Glutamatergic neuron (in vitro differentiated cells): ENCODE results near the gene GRK6. TPM values are rescaled to one million over a fixed set of nuclear protein-coding genes. Genes with fewer than 3 reads are reported as not detected.

Experiments used
- DNase-seq: peaks from one replicate; pipeline ENCODE4 v3.0.0; 2022
- H3K27ac Mint-ChIP-seq: one replicate; pipeline ENCODE4 v1.8.0; 2020; ENCODE audit warnings: mild to moderate bottlenecking, mixed read lengths, inconsistent platforms; ENCODE audit not compliant: unreplicated experiment
- H3K27me3 Mint-ChIP-seq: one replicate; pipeline ENCODE4 v1.8.0; 2020; ENCODE audit warnings: mild to moderate bottlenecking, moderate library complexity, mixed read lengths, inconsistent platforms; ENCODE audit not compliant: unreplicated experiment
- H3K36me3 Mint-ChIP-seq: one replicate; pipeline ENCODE4 v1.8.0; 2020; ENCODE audit warnings: mild to moderate bottlenecking, mixed read lengths, inconsistent platforms; ENCODE audit not compliant: unreplicated experiment
- H3K4me1 Mint-ChIP-seq: one replicate; pipeline ENCODE4 v1.8.0; 2020; ENCODE audit warnings: mild to moderate bottlenecking, low read depth, mixed read lengths, inconsistent platforms; ENCODE audit not compliant: unreplicated experiment
- H3K4me3 Mint-ChIP-seq: one replicate; pipeline ENCODE4 v1.8.0; 2020; ENCODE audit warnings: mild to moderate bottlenecking, mixed read lengths, inconsistent platforms; ENCODE audit not compliant: unreplicated experiment
- H3K9me3 Mint-ChIP-seq: one replicate; pipeline ENCODE4 v1.8.0; 2020; ENCODE audit warnings: mild to moderate bottlenecking, moderate library complexity, mixed read lengths, inconsistent platforms; ENCODE audit not compliant: unreplicated experiment
- total RNA-seq: library from RNA; stranded (reverse); fragmentation: NEBNext Ultra II Directional; extraction: Animal tissue kit (Norgen Biotek cat#: 25700); gene quantifications from one replicate; pipeline ENCODE4 v1.2.1, GENCODE V29; 2021; ENCODE audit not compliant: unreplicated experiment
- TF ChIP-seq, protein P1 (sequence below): fragments of 200-600 bp; sonication (generic); IDR thresholded peaks from one replicate; pipeline ENCODE4 v1.5.0; 2021; ENCODE audit not compliant: partially characterized antibody, unreplicated experiment

The GRK6 gene
- total RNA-seq, 1 donor from 2014 or later = 43.9 TPM

DNA sequence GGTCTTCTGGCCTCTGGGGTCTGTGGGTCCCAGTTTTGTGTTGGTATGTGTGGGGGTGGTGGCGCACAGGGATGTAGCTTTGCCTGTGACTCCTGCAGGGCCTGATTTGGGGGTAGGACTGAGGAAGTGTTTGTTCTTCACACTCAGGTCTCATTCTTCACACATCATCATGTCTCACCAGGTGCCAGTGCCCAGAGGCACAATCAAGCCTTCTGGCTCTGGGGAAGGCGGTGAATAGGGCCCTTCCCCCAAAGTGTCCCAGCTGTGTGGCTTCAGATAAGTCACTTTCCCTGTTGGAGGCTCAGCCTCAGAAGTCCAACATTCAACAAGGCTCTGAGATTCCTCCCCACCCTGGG, 41.8 kb downstream of the GRK6 start:
- TF ChIP-seq, protein P1, sequence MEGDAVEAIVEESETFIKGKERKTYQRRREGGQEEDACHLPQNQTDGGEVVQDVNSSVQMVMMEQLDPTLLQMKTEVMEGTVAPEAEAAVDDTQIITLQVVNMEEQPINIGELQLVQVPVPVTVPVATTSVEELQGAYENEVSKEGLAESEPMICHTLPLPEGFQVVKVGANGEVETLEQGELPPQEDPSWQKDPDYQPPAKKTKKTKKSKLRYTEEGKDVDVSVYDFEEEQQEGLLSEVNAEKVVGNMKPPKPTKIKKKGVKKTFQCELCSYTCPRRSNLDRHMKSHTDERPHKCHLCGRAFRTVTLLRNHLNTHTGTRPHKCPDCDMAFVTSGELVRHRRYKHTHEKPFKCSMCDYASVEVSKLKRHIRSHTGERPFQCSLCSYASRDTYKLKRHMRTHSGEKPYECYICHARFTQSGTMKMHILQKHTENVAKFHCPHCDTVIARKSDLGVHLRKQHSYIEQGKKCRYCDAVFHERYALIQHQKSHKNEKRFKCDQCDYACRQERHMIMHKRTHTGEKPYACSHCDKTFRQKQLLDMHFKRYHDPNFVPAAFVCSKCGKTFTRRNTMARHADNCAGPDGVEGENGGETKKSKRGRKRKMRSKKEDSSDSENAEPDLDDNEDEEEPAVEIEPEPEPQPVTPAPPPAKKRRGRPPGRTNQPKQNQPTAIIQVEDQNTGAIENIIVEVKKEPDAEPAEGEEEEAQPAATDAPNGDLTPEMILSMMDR = no peak
- H3K4me3 Mint-ChIP-seq = peak overlapping the region; percentile 95
- peak overlapping the region; percentile 100 for H3K27ac Mint-ChIP-seq

DNA sequence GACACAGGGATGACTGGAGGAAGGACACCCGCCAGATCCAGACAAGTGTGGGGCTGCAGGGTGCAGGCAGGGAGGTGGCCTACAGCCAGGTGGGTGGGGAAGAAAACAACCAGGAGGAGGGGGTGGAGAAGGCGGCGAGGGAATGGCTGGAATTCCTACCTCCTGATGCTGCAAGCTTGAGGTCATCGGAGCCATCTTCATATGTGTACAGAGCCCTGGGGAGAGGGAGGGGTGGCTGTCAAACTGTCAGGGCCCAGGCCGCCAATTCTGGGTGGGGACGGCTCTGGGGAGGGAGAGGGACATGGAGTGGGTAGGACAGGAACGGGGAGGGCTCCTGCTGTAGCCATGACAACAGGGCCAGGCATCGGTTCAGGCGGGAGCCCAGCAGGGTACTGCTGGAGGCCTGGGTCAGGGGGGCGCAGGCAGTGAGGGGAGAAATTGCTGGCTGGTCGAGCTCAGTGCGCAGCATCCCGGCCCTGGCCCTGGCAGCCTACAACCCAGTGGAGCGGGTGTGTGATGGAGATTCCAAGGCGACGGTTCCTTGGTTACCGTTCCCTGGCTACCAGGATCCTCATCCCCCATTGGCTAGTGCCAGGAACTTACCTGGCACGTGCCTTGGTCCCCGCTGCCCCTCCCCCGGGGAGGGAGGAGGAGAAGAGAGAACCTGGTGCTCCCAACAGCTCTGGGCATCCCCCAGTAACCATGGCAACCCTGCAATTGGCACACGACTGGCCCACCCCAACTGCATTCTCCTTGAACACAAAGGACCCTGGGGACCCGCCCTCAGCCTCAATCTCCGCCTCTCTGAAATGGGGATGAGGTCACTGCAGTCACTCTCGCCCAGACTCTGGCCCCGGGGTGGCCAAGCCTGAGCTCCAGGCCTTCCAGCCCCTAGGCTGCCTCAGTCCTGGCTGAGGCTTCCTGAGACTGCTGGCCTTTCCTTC, 42.5 kb downstream of the GRK6 start:
- peaks cover 10% of the 10 kb centered on the region for H3K36me3 Mint-ChIP-seq
- H3K9me3 Mint-ChIP-seq = peaks cover 48% of the 10 kb centered on the region
- H3K27ac Mint-ChIP-seq = peak overlapping the region; percentile 100
- peak overlapping the region; percentile 95 for H3K4me3 Mint-ChIP-seq
- peaks cover 56% of the 10 kb centered on the region for H3K27me3 Mint-ChIP-seq
- peaks cover 26% of the 10 kb centered on the region for H3K4me1 Mint-ChIP-seq
- DNase-seq = peak; percentile 68
- TF ChIP-seq, protein P1 = no peak

More for the DNA sequence above, 41.8 kb downstream of the GRK6 start:
- peaks cover 25% of the 10 kb centered on the region for H3K4me1 Mint-ChIP-seq
- H3K27me3 Mint-ChIP-seq = peaks cover 54% of the 10 kb centered on the region
- peaks cover 50% of the 10 kb centered on the region for H3K9me3 Mint-ChIP-seq
- peaks cover 10% of the 10 kb centered on the region for H3K36me3 Mint-ChIP-seq
- DNase-seq = no peak

DNA sequence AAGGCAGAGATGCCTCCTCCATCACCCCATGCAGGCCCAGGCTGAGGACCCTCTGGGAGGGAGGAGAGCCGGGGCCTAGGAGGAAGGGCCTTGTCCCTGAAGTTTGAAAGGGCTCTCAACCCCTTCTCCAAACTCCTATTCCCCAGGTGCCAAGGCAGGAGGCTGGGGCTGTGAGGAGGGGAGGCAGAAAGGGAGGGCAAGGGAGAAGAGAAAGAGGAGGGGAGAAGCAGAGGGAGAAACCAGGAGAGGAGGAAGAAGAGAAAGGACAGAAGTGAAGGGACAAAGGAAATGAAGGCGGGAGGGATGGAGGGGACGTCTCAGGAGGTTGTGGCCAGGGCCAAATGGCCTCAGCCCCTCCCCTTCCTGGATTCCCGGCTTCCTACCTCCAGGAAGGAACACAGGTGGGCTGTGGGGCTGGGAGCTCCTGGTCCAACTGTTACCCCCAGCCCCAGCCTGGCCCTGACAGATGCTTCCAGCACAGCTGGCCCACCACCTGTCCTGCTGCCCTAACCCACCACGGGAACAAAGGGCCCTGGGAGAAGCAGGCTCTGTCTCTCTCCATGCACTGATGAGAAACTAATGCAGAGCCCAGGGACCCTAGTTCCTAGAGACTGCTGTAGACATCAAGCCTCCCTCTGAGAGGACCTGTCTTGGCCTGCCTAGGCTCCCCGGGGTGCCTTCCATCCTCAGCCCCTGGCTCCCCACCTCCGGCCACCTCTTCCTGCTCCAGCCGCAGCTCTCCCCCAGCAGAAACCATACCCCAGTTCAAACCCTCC, 43.5 kb downstream of the GRK6 start:
- Mint-ChIP-seq H3K27ac (peak overlapping the region; percentile 100), H3K4me3 (peak overlapping the region; percentile 95), H3K9me3 (peaks cover 55% of the 10 kb centered on the region), H3K4me1 (peaks cover 35% of the 10 kb centered on the region), H3K27me3 (peaks cover 64% of the 10 kb centered on the region), H3K36me3 (peaks cover 10% of the 10 kb centered on the region)
- TF ChIP-seq, protein P1 = no peak
- peak; percentile 73 for DNase-seq

DNA sequence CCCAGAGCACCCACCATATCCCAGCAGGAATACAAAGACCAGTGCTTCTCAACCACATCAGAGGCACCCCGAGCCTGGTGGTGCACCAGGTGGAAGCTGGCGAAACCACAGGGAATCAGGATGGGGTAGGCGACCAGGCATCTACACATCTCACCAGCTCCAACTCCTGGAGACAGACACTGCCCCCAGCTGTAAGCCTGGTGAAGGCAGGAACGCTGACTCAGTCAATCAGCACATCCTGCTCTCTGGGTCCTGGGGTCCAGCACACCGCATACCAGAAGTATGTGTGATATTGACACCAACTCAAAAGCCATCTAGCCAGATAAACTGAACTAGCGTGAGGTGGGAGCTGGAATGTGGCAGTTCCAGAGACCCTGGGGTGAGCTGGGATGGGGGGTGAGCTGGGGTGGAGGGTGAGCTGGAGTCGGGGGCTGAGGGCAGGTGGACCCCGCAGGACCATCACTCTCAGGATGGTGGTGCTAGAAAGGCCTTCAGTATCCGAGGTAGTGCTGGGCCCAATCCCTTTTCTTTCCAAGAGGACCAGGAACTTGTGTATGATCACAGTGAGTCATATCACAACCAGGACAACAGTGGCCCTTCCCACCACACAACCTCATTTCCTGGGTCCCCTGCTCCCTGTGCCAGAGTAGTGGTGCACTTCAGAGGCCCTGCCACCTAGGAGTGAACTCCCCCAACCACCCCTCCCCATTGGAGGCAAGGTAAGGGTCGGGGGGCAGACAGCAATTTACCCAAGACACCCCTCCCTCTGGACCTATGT, 44.5 kb downstream of the GRK6 start:
- Mint-ChIP-seq H3K9me3 (peaks cover 54% of the 10 kb centered on the region), H3K36me3 (peaks cover under 1% of the 10 kb centered on the region), H3K4me1 (peaks cover 43% of the 10 kb centered on the region), H3K27me3 (peaks cover 59% of the 10 kb centered on the region), H3K27ac (peak overlapping the region; percentile 100), H3K4me3 (peak overlapping the region; percentile 95)
- TF ChIP-seq, protein P1 = no peak
- no peak for DNase-seq
